Karpas-422 (cell line): ENCODE results near the gene HIPK3. TPM values are rescaled to one million over a fixed set of nuclear protein-coding genes. Genes with fewer than 3 reads are reported as not detected.

ENCODE experiments used
- DNase-seq: peaks from one replicate; pipeline ENCODE4 v3.0.0-alpha.2; 2015
- H2AFZ ChIP-seq: fragments of 200-600 bp; sonication (generic); 2 replicates; pipeline ENCODE4 v1.6.1; 2014; ENCODE audit warnings: antibody characterized with exemption, low read length, mixed read lengths
- H3K27ac ChIP-seq: fragments of 200-600 bp; sonication (generic); 2 replicates; pipeline ENCODE4 v1.5.1; 2014; ENCODE audit warnings: mild to moderate bottlenecking, low read length, moderate library complexity
- H3K27me3 ChIP-seq: fragments of 200-600 bp; sonication (generic); 2 replicates; pipeline ENCODE4 v1.6.1; 2014; ENCODE audit warnings: low read length, mixed read lengths
- H3K36me3 ChIP-seq: fragments of 200-600 bp; sonication (generic); 2 replicates; pipeline ENCODE4 v1.6.1; 2014; ENCODE audit warnings: low read length, mixed read lengths; ENCODE audit not compliant: insufficient read depth
- H3K4me1 ChIP-seq: fragments of 200-600 bp; sonication (generic); 2 replicates; pipeline ENCODE4 v1.6.1; 2014; ENCODE audit warnings: mild to moderate bottlenecking, low read length, mixed read lengths
- H3K4me2 ChIP-seq: fragments of 200-600 bp; sonication (generic); 2 replicates; pipeline ENCODE4 v1.6.1; 2014; ENCODE audit warnings: low read length, low read depth, mild to moderate bottlenecking; ENCODE audit not compliant: poor library complexity, severe bottlenecking
- H3K4me3 ChIP-seq: fragments of 200-600 bp; sonication (generic); 2 replicates; pipeline ENCODE4 v1.5.1; 2014; ENCODE audit warnings: mild to moderate bottlenecking, antibody characterized with exemption, low read length, mixed read lengths
- H3K79me2 ChIP-seq: fragments of 200-600 bp; sonication (generic); 2 replicates; pipeline ENCODE4 v1.6.1; 2014; ENCODE audit warnings: mild to moderate bottlenecking, low read length, mixed read lengths
- H3K9ac ChIP-seq: fragments of 200-600 bp; sonication (generic); 2 replicates; pipeline ENCODE4 v1.6.0; 2014; ENCODE audit warnings: low read length
- H3K9me2 ChIP-seq: fragments of 200-600 bp; sonication (generic), shearing (Covaris generic); replicated peaks from 2 replicates; pipeline ENCODE4 v1.6.0; 2014; ENCODE audit warnings: mild to moderate bottlenecking, low read length, moderate library complexity; ENCODE audit not compliant: insufficient read depth
- H3K9me3 ChIP-seq: fragments of 300-700, 200-600 bp; sonication (generic); 2 replicates; pipeline ENCODE4 v1.6.1; 2014; ENCODE audit warnings: low read length, mixed read lengths
- H4K20me1 ChIP-seq: fragments of 200-600 bp; sonication (generic); 2 replicates; pipeline ENCODE4 v1.6.1; 2014; ENCODE audit warnings: mild to moderate bottlenecking, antibody characterized with exemption, low read length, low read depth; ENCODE audit not compliant: insufficient read depth
- total RNA-seq: library from RNA; depleted of rRNA; stranded (reverse); fragments of >200 nt; shearing (Covaris generic); gene quantifications from 2 replicates; pipeline ENCODE4 v1.2.3, GENCODE V29; 2014; ENCODE audit warnings: low replicate concordance

HIPK3 gene
- total RNA-seq, 1 experiment from 2014 or later = 67.0 TPM

GRCh38 chr11:33387581-33387980, 130.4 kb downstream of the HIPK3 start:
- peak overlapping the region; percentile 28; the same call in 1 of the 2 replicates for H3K4me3 ChIP-seq
- H2AFZ ChIP-seq = peak overlapping the region; percentile 22; the same call in 1 of the 2 replicates
- no peaks in the 10 kb centered on the region for H3K27me3 ChIP-seq
- H3K9me2 ChIP-seq = no peaks in the 10 kb centered on the region
- no peaks in the 10 kb centered on the region for H4K20me1 ChIP-seq
- 0 out of 2 replicates have a peak, but pooled peaks cover 4% of the 10 kb centered on the region for H3K9me3 ChIP-seq
- H3K79me2 ChIP-seq = no peaks in the 10 kb centered on the region
- peak overlapping the region; percentile 9; the same call in 1 of the 2 replicates for H3K9ac ChIP-seq
- peak overlapping the region; percentile 66 for H3K4me2 ChIP-seq
- H3K36me3 ChIP-seq = peaks cover 5% of the 10 kb centered on the region; the same call in 1 of the 2 replicates
- no peak for DNase-seq
- peak overlapping the region; percentile 85 for H3K27ac ChIP-seq
- peaks cover 57% of the 10 kb centered on the region for H3K4me1 ChIP-seq

GRCh38 chr11:33387996-33388395, 130.8 kb downstream of the HIPK3 start:
- peak overlapping the region; percentile 42; the same call in 1 of the 2 replicates for H3K4me3 ChIP-seq
- no peaks in the 10 kb centered on the region for H3K27me3 ChIP-seq
- H3K9ac ChIP-seq = no peak overlapping the region
- DNase-seq = peak; percentile 48
- H2AFZ ChIP-seq = peak overlapping the region; percentile 33; the same call in 1 of the 2 replicates
- H3K36me3 ChIP-seq = peaks cover 5% of the 10 kb centered on the region; the same call in 1 of the 2 replicates
- 0 out of 2 replicates have a peak, but pooled peaks cover 4% of the 10 kb centered on the region for H3K9me3 ChIP-seq
- H3K79me2 ChIP-seq = no peaks in the 10 kb centered on the region
- peak overlapping the region; percentile 85 for H3K27ac ChIP-seq
- H3K9me2 ChIP-seq = no peaks in the 10 kb centered on the region
- peaks cover 53% of the 10 kb centered on the region for H3K4me1 ChIP-seq
- H4K20me1 ChIP-seq = no peaks in the 10 kb centered on the region
- peak overlapping the region; percentile 66 for H3K4me2 ChIP-seq

- H3K4me1 ChIP-seq = peaks cover 43% of the 10 kb centered on the region
- H2AFZ ChIP-seq = 0 out of 2 replicates have a peak overlapping the region, but pooled peaks have one; percentile 27
- peaks cover 5% of the 10 kb centered on the region; the same call in 1 of the 2 replicates for H3K36me3 ChIP-seq
- H3K27ac ChIP-seq = peak overlapping the region; percentile 85
- H3K27me3 ChIP-seq = no peaks in the 10 kb centered on the region
- H3K4me3 ChIP-seq = peak overlapping the region; percentile 42
- peak overlapping the region; percentile 66 for H3K4me2 ChIP-seq
- 0 out of 2 replicates have a peak, but pooled peaks cover 4% of the 10 kb centered on the region for H3K9me3 ChIP-seq
- H3K9me2 ChIP-seq = no peaks in the 10 kb centered on the region
- no peaks in the 10 kb centered on the region for H3K79me2 ChIP-seq
- DNase-seq = peak; percentile 79
- peak overlapping the region; percentile 20 for H3K9ac ChIP-seq
- no peaks in the 10 kb centered on the region for H4K20me1 ChIP-seq
Observed at GRCh38 chr11:33388793-33389525, 131.8 kb downstream of the HIPK3 start.

GRCh38 chr11:33389635-33390034, 132.5 kb downstream of the HIPK3 start:
- Histone ChIP-seq H3K27me3 (no peaks in the 10 kb centered on the region), H3K4me2 (peak overlapping the region; percentile 66), H2AFZ (peak overlapping the region; percentile 27; the same call in 1 of the 2 replicates), H3K9me2 (no peaks in the 10 kb centered on the region), H3K9me3 (0 out of 2 replicates have a peak, but pooled peaks cover 4% of the 10 kb centered on the region), H3K79me2 (no peaks in the 10 kb centered on the region), H3K36me3 (peaks cover 5% of the 10 kb centered on the region; the same call in 1 of the 2 replicates), H4K20me1 (no peaks in the 10 kb centered on the region), H3K9ac (peak overlapping the region; percentile 20), H3K4me1 (peaks cover 36% of the 10 kb centered on the region), H3K27ac (peak overlapping the region; percentile 85), H3K4me3 (peak overlapping the region; percentile 42)
- peak; percentile 42 for DNase-seq

- H3K36me3 ChIP-seq = no peaks in the 10 kb centered on the region
- H3K9ac ChIP-seq = no peak overlapping the region
- no peaks in the 10 kb centered on the region for H3K27me3 ChIP-seq
- H3K27ac ChIP-seq = no peak overlapping the region
- H3K4me1 ChIP-seq = peaks cover 34% of the 10 kb centered on the region
- H4K20me1 ChIP-seq = no peaks in the 10 kb centered on the region
- H3K4me2 ChIP-seq = no peak overlapping the region
- no peak overlapping the region for H2AFZ ChIP-seq
- no peaks in the 10 kb centered on the region for H3K79me2 ChIP-seq
- 0 out of 2 replicates have a peak, but pooled peaks cover under 1% of the 10 kb centered on the region for H3K9me3 ChIP-seq
- DNase-seq = no peak
- no peaks in the 10 kb centered on the region for H3K9me2 ChIP-seq
- H3K4me3 ChIP-seq = no peak overlapping the region
Observed at GRCh38 chr11:33390944-33391892, 134.0 kb downstream of the HIPK3 start.

- Histone ChIP-seq H3K27me3 (no peaks in the 10 kb centered on the region), H3K9me2 (no peaks in the 10 kb centered on the region), H3K36me3 (no peaks in the 10 kb centered on the region), H3K79me2 (no peaks in the 10 kb centered on the region), H3K4me3 (no peak overlapping the region), H3K9ac (no peak overlapping the region), H2AFZ (no peak overlapping the region), H4K20me1 (no peaks in the 10 kb centered on the region), H3K4me1 (peaks cover 34% of the 10 kb centered on the region), H3K4me2 (no peak overlapping the region), H3K9me3 (no peaks in the 10 kb centered on the region), H3K27ac (no peak overlapping the region)
- no peak for DNase-seq
Observed at GRCh38 chr11:33391893-33392251, 134.7 kb downstream of the HIPK3 start.

GRCh38 chr11:33394431-33395109, 137.4 kb downstream of the HIPK3 start:
- Histone ChIP-seq H3K36me3 (no peaks in the 10 kb centered on the region), H2AFZ (no peak overlapping the region), H3K9me3 (no peaks in the 10 kb centered on the region), H3K27ac (no peak overlapping the region), H3K9me2 (no peaks in the 10 kb centered on the region), H4K20me1 (no peaks in the 10 kb centered on the region), H3K4me1 (peaks cover 8% of the 10 kb centered on the region), H3K79me2 (no peaks in the 10 kb centered on the region), H3K4me3 (no peak overlapping the region), H3K27me3 (no peaks in the 10 kb centered on the region), H3K4me2 (no peak overlapping the region), H3K9ac (no peak overlapping the region)
- DNase-seq = no peak
